Gastroesophageal sphincter (tissue), 3 donors: Measurements from ENCODE around the gene TPM4.

Source experiments
- POLR2AphosphoS5 ChIP-seq: sonication (generic); formaldehyde crosslinking; IDR thresholded peaks from one replicate; pipeline ENCODE4 v1.6.1; 2017; ENCODE audit warnings: antibody characterized with exemption
- TF ChIP-seq, protein P1 (sequence below), 4 experiments: fragments of 200-600 bp in 2 of 4; fragments of 450-650 bp in 2 of 4; sonication (generic) in 1 of 4; IDR thresholded peaks; one replicate each; pipeline ENCODE4 v1.5.1; 2017 to 2019; ENCODE audit warnings: antibody characterized with exemption in 4 of 4, mild to moderate bottlenecking in 2 of 4, moderate library complexity in 2 of 4

DNA sequence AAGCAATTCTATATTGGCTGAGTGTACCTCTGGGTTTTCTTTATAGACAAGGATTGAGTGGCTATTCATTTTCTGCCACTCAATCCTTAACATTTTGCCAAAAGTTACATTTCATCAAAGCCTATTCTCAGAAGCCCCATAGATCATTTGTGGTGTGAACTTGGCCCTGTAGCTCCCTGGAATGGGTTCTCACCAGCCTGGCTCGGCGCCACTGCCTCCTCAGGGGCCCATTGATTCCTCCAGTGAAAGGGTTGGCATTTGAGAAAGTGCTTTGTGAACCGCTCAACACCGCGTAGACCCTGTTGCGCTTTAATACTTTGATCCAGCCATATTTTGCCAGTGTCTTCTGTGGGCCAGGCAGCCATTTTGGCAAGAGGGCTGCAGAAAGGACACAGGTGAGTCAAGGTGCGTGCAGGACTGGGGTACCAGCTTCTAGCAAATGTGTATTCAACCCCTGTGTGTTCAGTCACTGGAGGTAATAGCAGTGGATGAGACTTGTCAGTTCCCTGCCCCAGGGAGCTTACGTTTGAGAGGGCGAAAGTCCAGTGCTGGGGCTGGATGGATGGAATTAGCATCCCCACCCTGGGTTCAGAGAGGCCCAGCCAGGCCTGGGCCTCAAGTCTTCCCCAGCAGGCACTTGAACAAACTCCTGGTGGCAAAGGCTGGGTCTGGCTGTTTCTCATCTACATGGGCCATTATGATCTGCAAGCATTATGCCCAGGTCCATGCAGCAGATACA, 39.2 kb downstream of the TPM4 start:
- TF ChIP-seq, protein P1, sequence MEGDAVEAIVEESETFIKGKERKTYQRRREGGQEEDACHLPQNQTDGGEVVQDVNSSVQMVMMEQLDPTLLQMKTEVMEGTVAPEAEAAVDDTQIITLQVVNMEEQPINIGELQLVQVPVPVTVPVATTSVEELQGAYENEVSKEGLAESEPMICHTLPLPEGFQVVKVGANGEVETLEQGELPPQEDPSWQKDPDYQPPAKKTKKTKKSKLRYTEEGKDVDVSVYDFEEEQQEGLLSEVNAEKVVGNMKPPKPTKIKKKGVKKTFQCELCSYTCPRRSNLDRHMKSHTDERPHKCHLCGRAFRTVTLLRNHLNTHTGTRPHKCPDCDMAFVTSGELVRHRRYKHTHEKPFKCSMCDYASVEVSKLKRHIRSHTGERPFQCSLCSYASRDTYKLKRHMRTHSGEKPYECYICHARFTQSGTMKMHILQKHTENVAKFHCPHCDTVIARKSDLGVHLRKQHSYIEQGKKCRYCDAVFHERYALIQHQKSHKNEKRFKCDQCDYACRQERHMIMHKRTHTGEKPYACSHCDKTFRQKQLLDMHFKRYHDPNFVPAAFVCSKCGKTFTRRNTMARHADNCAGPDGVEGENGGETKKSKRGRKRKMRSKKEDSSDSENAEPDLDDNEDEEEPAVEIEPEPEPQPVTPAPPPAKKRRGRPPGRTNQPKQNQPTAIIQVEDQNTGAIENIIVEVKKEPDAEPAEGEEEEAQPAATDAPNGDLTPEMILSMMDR (IDR thresholded peaks at IDR 0.05): no peak
- TF ChIP-seq POLR2AphosphoS5: no peak
